ENCODE results near the gene KCNK4. TPM values are rescaled to one million over a fixed set of nuclear protein-coding genes. Genes with fewer than 3 reads are reported as not detected.

Gene KCNK4
- polyA plus RNA-seq, 3 donors, result not detected

DNA sequence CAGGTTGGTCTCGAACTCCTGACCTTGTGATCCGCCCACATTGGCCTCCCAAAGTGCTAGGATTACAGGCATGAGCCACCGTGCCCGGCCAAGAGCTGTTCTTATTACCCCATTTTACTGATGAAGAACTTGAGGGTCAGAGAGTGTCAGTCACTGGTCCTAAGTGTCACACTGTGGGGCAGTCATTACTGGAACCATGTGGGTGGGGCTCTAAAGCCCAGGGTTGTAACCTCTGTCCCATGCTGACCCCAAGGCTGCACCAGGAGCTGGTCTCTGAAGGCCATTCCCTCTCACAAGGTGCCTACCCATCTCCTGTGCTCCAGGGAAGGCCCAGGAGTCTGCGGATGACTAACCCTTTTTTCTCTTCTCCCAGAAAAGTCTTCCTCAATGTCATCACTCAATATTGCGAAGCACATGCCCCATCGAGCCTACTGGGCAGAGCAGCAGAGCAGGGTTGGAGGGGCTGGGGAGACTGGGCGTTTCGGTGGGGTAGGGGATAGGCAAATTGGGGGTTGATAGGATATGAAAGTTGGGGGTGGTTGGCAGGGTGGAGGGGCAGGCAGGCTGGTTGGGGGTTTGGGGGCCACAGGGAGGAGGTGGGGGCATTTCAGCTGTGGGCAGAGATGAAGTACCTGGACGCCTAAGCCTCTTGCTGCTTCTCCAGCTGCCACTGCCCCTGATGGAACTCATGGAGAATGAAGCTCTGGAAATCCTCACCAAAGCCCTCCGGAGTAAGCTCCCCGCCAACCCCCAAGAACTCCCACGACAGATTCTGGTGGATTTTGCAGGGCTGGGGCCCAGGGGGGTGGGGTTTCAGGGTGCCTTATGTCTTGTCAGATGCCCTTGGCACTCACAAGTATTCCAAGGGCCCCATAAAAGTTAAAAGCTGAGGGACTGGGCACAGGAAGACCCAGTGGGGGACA, 12.3 kb downstream of the KCNK4 start:
- Histone ChIP-seq H3K9ac (ENCODE audit: insufficient read depth, low read length, poor library complexity, severe bottlenecking) (peak overlapping the region; percentile 83), H3K27me3 (ENCODE audit: control insufficient read depth in 2 of 2, insufficient read depth in 2 of 2, low read length in 2 of 2) (peaks cover 18 to 26% of the 10 kb centered on the region in 2 donors), H3K36me3 (replicated peaks in 1 of 2; ENCODE audit: control insufficient read depth in 1 of 2, insufficient read depth in 2 of 2, low read length in 2 of 2) (peaks cover 9 to 12% of the 10 kb centered on the region in 2 donors), H3K9me3 (replicated peaks in 1 of 2; ENCODE audit: control insufficient read depth in 1 of 2, insufficient read depth in 1 of 2, low read length in 2 of 2) (peaks cover 3 to 4% of the 10 kb centered on the region in 2 donors), H3K27ac (ENCODE audit: low read depth in 1 of 2, low read length in 2 of 2) (peak overlapping the region; percentile 96 to 97), H3K79me2 (ENCODE audit: insufficient read depth, low read length) (peaks cover 26% of the 10 kb centered on the region), H2AFZ (ENCODE audit: insufficient read depth, low read depth, low read length, poor library complexity, severe bottlenecking) (no peak overlapping the region), H4K20me1 (ENCODE audit: insufficient read depth, low read length) (peaks cover 26% of the 10 kb centered on the region), H3K4me1 (ENCODE audit: control insufficient read depth in 1 of 2, insufficient read depth in 2 of 2, low read length in 2 of 2) (peaks cover 48 to 60% of the 10 kb centered on the region in 2 donors), H3K4me2 (replicated peaks; ENCODE audit: extremely low read depth, low read length, poor library complexity, severe bottlenecking) (peak overlapping the region; percentile 75), H3K4me3 (replicated peaks in 1 of 3; ENCODE audit: low read depth in 2 of 3, low read length in 3 of 3) (peak overlapping the region in 1 of 3 experiments; percentile 91)
- H3K9me3 Mint-ChIP-seq, result peaks cover 0 to 17% (median 8%) of the 10 kb centered on the region in 7 donors
- intact Hi-C loops (cut with micrococcal nuclease), result loop anchor here (1.0 to 5.0 kb wide), 5 partner anchors 33 to 97 kb away; partner anchors contain the start of genes FKBP2 (in 2 of the 2) and FERMT3 (in 1 of the 2)
- H3K36me3 Mint-ChIP-seq, result peaks cover 11% of the 10 kb centered on the region in 2 donors
- peak overlapping the region in 1 of 2 donors; percentile 79 for H3K4me3 Mint-ChIP-seq
- WGBS (ENCODE audit: insufficient coverage), result 83% methylated on average over 8 of the region's 13 CpGs
- peak overlapping the region in 6 of 7 donors; percentile 68 to 99 (median 98) for H3K27ac Mint-ChIP-seq
- peaks cover 30 to 40% (median 39%) of the 10 kb centered on the region in 3 donors for H3K27me3 Mint-ChIP-seq (ENCODE audit: low read depth in 3 of 3)
- H3K4me1 Mint-ChIP-seq, result peaks cover 59% of the 10 kb centered on the region
- DNase-seq, result peak in 1 of 3 donors; percentile 33
- TF ChIP-seq, protein P1, sequence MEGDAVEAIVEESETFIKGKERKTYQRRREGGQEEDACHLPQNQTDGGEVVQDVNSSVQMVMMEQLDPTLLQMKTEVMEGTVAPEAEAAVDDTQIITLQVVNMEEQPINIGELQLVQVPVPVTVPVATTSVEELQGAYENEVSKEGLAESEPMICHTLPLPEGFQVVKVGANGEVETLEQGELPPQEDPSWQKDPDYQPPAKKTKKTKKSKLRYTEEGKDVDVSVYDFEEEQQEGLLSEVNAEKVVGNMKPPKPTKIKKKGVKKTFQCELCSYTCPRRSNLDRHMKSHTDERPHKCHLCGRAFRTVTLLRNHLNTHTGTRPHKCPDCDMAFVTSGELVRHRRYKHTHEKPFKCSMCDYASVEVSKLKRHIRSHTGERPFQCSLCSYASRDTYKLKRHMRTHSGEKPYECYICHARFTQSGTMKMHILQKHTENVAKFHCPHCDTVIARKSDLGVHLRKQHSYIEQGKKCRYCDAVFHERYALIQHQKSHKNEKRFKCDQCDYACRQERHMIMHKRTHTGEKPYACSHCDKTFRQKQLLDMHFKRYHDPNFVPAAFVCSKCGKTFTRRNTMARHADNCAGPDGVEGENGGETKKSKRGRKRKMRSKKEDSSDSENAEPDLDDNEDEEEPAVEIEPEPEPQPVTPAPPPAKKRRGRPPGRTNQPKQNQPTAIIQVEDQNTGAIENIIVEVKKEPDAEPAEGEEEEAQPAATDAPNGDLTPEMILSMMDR (IDR thresholded peaks at IDR 0.05), result no peak

DNA sequence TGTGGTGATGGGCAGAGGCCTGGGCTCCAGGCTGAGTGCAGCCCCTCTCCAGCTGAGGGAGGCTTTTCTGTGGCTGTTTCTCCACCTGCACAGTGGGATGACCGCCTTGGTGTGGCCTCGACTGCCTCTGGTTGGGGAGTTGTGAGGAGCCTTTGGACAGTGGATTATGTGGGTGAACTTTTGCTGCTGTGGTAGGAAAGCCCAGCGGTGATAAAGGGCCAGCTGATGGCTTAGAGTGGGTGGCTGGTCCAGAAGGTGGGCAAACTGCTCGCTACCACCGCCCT, 12.9 kb downstream of the KCNK4 start:
- peaks cover 26% of the 10 kb centered on the region for H4K20me1 ChIP-seq (ENCODE audit: insufficient read depth, low read length)
- DNase-seq, result no peak
- H3K36me3 ChIP-seq (replicated peaks in 1 of 2; ENCODE audit: control insufficient read depth in 1 of 2, insufficient read depth in 2 of 2, low read length in 2 of 2), result peaks cover 9 to 12% of the 10 kb centered on the region in 2 donors
- H3K27ac ChIP-seq (ENCODE audit: low read depth in 1 of 2, low read length in 2 of 2), result peak overlapping the region; percentile 96 to 97
- TF ChIP-seq, protein P1 (IDR thresholded peaks at IDR 0.05), result no peak
- Mint-ChIP-seq H3K27me3 (ENCODE audit: low read depth in 3 of 3) (peaks cover 24 to 34% (median 33%) of the 10 kb centered on the region in 3 donors), H3K9me3 (peaks cover 0 to 12% (median 6%) of the 10 kb centered on the region in 7 donors), H3K36me3 (peaks cover 11% of the 10 kb centered on the region in 2 donors), H3K4me1 (peaks cover 56% of the 10 kb centered on the region), H3K27ac (peak overlapping the region; percentile 96 to 99 (median 99)), H3K4me3 (peak overlapping the region; percentile 79 to 89)
- H2AFZ ChIP-seq (ENCODE audit: insufficient read depth, low read depth, low read length, poor library complexity, severe bottlenecking), result no peak overlapping the region
- WGBS (ENCODE audit: insufficient coverage), result 70% methylated on average over 2 of the region's 5 CpGs
- H3K9ac ChIP-seq (ENCODE audit: insufficient read depth, low read length, poor library complexity, severe bottlenecking), result peak overlapping the region; percentile 83
- H3K4me1 ChIP-seq (ENCODE audit: control insufficient read depth in 1 of 2, insufficient read depth in 2 of 2, low read length in 2 of 2), result peaks cover 48 to 59% of the 10 kb centered on the region in 2 donors
- H3K9me3 ChIP-seq (replicated peaks in 1 of 2; ENCODE audit: control insufficient read depth in 1 of 2, insufficient read depth in 1 of 2, low read length in 2 of 2), result peaks cover 0 to 3% of the 10 kb centered on the region in 2 donors
- peaks cover 28% of the 10 kb centered on the region for H3K79me2 ChIP-seq (ENCODE audit: insufficient read depth, low read length)
- intact Hi-C loops (cut with micrococcal nuclease), result loop anchor here (1.0 to 5.0 kb wide), 5 partner anchors 34 to 97 kb away; partner anchors contain the start of genes FKBP2 (in 2 of the 2) and FERMT3 (in 1 of the 2)
- H3K4me2 ChIP-seq (replicated peaks; ENCODE audit: extremely low read depth, low read length, poor library complexity, severe bottlenecking), result peak overlapping the region; percentile 75
- H3K27me3 ChIP-seq (ENCODE audit: control insufficient read depth in 2 of 2, insufficient read depth in 2 of 2, low read length in 2 of 2), result peaks cover 12 to 20% of the 10 kb centered on the region in 2 donors
- H3K4me3 ChIP-seq (replicated peaks in 1 of 3; ENCODE audit: low read depth in 2 of 3, low read length in 3 of 3), result peak overlapping the region; percentile 28 to 91 (median 70)
